Panc1 (cell line): ENCODE data around the gene TLE3.

ENCODE experiments used
- POLR2AphosphoS5 ChIP-seq: IDR thresholded peaks from 2 replicates; pipeline ENCODE4 v1.6.1; 2012; ENCODE audit warnings: mild to moderate bottlenecking, low read depth, low read length, moderate library complexity
- TCF7L2 ChIP-seq: IDR thresholded peaks from 2 replicates; pipeline ENCODE4 v1.6.1; 2011; ENCODE audit warnings: mild to moderate bottlenecking, low read depth, low read length, inconsistent platforms
- TF ChIP-seq, protein P1 (sequence below): fragments of 450-650 bp; IDR thresholded peaks from 2 replicates; pipeline ENCODE4 v1.5.1; 2017; ENCODE audit warnings: mild to moderate bottlenecking
- TF ChIP-seq, protein P2 (sequence below), 2 experiments: IDR thresholded peaks; 2 replicates each; pipeline ENCODE4 v1.6.1; 2011 to 2012; ENCODE audit warnings: low read depth in 2 of 2, control low read depth in 1 of 2, low read length in 1 of 2, mild to moderate bottlenecking in 1 of 2, moderate library complexity in 1 of 2; ENCODE audit not compliant: insufficient read depth in 1 of 2

DNA sequence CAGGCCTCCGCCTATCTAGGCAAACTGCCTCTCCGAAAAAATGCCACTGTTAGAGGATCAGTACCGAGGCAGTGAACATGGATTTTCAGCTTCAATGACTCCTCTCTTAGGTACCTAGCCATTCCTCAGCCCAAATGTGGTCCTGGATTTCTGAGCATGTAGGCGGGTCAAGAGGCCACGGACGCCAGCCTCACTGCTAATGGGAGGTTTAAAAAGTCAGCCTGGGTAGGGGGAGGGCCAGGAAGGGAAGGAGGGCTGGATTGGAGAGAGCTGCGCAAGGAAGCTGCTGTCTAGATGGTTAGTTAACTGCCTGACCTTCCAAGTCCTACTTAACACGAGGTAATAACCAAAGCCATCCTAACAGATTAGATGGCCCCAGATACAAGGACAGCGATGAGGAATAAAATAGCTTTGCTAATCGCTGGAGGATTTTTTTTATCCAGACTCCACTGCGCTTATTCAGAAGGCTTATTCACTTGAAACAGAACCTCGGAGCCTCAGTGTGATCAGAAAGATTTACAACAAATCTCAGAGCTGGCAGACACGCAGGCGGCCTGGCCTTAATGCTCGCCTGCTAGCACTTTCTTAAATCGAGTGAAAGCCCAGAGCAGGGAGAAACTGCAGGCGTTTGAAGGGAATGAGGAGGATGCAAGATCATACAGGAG, 34.3 kb downstream of the TLE3 start:
- TF ChIP-seq, protein P1, sequence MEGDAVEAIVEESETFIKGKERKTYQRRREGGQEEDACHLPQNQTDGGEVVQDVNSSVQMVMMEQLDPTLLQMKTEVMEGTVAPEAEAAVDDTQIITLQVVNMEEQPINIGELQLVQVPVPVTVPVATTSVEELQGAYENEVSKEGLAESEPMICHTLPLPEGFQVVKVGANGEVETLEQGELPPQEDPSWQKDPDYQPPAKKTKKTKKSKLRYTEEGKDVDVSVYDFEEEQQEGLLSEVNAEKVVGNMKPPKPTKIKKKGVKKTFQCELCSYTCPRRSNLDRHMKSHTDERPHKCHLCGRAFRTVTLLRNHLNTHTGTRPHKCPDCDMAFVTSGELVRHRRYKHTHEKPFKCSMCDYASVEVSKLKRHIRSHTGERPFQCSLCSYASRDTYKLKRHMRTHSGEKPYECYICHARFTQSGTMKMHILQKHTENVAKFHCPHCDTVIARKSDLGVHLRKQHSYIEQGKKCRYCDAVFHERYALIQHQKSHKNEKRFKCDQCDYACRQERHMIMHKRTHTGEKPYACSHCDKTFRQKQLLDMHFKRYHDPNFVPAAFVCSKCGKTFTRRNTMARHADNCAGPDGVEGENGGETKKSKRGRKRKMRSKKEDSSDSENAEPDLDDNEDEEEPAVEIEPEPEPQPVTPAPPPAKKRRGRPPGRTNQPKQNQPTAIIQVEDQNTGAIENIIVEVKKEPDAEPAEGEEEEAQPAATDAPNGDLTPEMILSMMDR = no peak
- no peak for TF ChIP-seq POLR2AphosphoS5
- TF ChIP-seq, protein P2, sequence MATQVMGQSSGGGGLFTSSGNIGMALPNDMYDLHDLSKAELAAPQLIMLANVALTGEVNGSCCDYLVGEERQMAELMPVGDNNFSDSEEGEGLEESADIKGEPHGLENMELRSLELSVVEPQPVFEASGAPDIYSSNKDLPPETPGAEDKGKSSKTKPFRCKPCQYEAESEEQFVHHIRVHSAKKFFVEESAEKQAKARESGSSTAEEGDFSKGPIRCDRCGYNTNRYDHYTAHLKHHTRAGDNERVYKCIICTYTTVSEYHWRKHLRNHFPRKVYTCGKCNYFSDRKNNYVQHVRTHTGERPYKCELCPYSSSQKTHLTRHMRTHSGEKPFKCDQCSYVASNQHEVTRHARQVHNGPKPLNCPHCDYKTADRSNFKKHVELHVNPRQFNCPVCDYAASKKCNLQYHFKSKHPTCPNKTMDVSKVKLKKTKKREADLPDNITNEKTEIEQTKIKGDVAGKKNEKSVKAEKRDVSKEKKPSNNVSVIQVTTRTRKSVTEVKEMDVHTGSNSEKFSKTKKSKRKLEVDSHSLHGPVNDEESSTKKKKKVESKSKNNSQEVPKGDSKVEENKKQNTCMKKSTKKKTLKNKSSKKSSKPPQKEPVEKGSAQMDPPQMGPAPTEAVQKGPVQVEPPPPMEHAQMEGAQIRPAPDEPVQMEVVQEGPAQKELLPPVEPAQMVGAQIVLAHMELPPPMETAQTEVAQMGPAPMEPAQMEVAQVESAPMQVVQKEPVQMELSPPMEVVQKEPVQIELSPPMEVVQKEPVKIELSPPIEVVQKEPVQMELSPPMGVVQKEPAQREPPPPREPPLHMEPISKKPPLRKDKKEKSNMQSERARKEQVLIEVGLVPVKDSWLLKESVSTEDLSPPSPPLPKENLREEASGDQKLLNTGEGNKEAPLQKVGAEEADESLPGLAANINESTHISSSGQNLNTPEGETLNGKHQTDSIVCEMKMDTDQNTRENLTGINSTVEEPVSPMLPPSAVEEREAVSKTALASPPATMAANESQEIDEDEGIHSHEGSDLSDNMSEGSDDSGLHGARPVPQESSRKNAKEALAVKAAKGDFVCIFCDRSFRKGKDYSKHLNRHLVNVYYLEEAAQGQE (IDR thresholded peaks at IDR 0.05; ENCODE audit: insufficient read depth in 1 of 2, low read depth in 2 of 2, low read length in 1 of 2) = no peak
- no peak for TF ChIP-seq TCF7L2
